ENCODE results near the gene TNFRSF1B. TPM values are rescaled to one million over a fixed set of nuclear protein-coding genes. Genes with fewer than 3 reads are reported as not detected.

The TNFRSF1B gene
- total RNA-seq, 1 donor from 2014 or later, result 14.0 TPM

DNA sequence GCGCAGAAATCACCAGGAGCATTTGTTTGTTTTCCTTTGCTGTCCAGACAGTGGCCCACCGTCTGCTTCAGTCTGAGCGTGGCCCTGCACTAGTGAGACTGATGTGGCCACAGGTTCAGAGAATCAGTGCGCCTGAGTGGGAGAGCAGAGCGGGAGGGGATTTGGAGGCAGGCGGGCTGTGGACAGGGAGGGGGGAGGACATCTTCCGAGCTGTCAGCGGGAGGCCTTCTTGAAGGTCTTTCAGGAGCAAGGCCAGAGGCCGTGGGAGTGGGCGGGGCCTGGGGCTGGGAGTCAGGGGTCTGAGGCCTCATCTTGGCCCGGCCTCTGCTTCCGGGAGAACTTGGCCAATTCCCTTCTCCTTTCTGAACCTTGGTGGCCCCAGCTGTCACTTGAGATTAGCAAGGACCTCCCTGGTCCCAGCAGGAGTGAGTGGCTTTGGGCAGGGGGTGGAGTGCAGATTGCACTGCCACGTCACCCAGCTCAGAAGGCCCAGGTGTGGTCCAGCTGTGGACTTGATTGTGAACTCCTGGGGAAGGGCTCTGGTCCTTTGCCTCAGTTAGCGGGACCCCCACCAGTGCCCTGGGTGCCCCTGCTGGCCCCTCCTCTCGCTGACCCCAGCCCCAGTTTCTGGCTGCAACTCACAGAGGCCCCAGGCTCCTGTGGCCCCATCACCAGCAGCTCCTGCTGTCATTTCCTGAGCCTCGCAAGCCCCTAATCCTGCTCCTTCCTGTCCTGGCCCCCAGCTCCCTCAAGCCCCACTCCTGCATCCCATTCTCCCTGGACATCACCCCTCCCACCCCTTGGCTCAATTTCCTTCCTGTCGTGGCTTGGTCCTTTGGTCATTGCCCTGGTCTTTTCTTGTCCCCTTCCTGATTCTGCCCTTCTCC is 8.4 kb downstream of the TNFRSF1B start:
- DNase-seq (ENCODE audit: low spot score), result no peak

DNA sequence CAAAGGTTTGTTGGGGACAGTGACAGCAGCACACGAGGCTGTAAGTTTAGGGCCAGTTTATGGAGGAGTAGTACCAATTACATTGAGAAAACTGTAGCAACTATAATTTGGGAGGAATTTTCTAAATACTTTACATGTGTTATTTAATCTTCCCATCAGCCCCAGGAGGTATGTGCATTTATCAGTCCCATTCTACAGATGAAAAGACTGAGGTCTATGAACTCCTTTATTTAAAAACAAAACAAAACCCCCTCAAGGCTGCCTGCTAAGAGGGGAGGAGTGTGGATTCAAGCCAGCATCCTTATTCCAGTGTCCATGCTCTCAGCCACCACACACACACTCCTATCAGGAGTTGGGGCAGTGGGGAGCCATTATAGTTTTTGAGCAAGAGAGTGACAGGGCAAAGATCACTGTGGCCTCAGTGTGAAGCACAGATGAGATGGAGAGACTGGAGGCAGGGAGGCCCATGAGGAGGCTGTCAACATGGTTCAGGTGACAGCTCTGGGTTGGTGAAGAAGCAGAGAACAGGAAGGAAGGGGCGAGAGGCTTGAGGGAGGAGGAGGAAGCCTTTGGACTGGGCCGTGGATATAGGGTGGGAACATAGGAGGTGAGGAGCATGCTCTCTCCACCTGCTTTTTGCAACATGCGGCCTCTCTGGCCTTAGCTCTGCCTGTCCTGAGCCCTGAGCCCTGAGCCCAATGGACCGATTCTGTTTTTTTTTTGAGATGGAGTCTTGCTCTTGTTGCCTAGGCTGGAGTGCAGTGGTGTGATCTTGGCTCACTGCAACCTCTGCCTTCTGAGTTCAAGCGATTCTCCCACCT is 9.7 kb downstream of the TNFRSF1B start:
- DNase-seq (ENCODE audit: low spot score), result no peak

DNA sequence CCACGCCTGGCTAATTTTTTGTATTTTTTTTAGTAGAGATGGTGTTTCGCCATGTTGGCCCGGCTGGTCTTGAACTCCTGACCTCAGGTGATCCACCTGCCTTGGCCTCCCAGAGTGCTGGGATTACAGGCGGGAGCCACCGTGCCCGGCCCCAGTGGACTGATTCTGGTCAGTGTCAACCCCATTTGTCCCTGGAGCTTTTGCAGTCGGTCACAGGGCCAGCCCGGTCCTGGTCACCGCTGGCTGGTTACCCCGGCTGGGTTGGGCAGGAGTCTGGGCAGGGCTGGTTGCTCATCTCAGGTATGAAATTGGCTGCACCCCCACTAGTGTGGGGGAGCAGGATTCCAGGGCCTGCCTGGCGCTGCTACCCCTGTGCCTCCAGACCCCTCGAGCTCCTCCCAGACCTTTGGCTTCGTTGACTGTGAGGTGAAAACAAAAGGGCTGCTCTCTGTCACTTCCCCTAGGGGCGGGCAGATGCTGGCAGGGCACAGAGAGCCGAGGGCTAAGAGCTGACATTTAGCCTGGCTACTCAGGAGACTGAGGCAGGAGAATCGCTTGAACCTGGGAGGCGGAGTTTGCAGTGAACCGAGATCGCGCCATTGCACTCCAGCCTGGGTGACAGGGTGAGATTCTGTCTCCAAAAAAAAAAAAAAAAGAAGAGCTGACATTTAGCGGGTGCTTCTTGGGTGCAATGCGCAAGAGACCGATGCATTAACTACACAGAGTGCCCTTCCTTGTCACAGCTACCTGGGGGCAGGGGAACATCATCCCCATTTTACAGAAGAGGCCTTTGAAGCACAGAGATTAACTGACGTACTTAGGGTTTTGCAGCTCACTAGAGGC is 10.6 kb downstream of the TNFRSF1B start:
- no peak for DNase-seq (ENCODE audit: low spot score)

DNA sequence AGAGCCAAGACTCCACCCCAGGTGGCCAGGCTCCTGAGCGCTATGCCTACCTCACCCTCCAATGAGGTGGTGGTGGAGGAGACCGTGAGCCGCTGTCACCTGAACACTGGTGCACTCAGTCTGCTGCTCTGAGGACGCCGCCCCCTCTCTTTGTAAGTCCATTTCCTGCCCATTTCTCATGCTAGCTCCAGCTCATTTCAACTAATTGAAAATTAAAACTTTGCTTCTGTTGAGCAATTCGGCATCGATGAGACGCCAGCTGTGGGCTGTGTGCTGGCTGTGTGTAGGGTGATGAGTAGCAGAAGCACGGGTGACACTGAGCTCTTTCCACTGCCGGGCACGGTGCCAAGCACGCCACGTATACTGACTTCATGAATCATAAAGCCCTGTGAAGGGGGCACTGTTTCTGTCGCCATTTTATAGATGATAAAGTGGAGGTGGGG is 11.2 kb downstream of the TNFRSF1B start:
- peak; percentile 72 for DNase-seq (ENCODE audit: low spot score)

DNA sequence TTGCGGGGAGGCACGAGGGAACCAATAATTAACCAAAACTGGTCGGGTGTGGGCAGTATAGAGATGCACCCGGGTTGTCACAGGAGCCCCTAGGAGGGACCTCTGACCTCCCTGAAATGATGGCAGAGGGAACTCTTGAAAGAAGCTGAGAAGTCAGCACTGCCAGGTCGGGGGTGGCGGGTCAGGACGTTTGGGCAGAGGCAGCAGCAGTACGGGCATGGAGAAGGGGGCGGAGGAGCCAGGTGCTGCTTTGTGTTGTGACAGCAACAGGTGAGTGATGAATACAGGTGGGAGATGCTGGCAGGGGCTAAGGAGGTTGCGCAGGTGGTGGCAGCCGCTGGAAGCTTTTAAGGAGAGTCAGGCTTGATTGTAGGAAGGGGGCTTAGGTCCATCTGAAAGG is 11.7 kb downstream of the TNFRSF1B start:
- DNase-seq (ENCODE audit: low spot score), result no peak

DNA sequence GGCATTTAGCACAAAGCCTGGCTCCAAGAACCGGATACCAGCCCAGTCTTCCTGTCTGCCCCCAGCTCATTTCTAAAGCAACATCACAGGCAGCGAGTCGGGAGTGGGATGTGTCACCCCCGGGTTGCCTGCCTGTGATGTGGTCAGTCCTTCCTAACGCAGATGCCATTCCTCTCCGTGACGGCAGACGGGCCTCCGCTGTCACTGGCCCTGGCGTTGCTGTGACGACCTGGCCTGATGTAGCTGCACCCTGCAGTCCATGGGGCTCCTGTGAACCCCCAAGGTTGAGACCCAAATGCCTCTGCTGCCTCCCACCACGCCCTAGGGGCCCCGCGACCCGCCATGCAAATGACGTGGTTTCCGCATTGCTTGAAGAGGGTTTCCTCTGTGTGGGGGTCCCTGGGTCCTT is 12.3 kb downstream of the TNFRSF1B start:
- DNase-seq (ENCODE audit: low spot score), result peak; percentile 24

DNA sequence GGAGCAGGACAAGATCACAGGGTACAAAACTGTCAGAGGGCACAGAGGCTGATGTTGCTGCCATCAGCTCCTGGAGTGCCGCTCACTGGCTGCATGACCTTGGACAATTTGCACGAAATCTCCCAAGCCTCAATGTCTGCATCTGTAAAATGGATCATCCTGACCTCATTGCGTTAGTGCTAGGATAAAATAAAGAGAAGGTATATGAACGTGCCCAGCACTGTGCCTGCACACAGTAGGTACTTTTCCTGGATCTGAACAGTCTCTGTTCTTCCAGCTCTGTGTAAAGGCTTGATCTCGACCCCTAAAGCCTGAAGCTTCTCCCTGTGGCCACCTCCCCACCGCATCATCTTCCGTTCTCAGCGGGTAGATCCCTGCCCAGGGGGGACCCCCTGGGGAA is 12.9 kb downstream of the TNFRSF1B start:
- no peak for DNase-seq (ENCODE audit: low spot score)

DNA sequence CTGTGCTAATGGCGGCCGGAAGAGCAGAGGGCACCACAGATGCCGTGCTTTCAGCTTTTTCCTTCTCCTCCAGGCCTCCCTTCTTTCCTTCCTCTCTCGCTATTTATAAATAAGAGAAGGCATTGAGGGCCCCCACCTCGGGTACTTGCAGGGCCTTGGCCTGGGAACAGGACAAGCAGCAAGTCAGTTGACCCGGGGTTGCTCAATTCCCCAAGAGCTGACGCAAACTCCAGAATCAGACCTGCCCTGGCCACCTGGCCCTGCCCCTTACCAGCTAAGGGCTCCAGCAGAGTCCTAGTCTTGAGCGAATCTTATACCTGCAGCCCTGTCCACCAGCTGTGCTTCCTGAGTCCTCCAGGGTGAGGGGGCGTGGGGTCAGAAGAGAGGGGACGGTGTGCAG is 13.5 kb downstream of the TNFRSF1B start:
- DNase-seq (ENCODE audit: low spot score), result peak; percentile 59

DNA sequence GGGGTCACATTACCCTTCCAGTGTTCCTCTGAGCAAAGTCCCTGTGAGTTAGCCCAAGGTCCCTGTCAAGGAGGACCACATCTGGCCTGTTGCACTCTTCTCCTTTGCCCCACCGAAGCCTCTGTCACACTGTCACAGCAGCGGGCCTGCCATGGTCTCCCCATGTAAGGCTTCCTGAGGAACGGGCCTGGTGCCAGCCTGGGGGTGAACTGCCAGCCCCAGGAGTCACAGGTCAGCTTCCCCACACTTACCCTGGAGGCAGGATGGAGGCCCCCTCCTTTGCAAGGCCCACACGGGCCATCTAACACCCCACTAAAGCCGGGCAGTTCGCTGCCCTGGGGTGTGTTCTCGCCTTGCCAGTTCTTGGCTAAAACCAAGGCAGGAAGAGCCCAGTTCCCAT is 14.1 kb downstream of the TNFRSF1B start:
- DNase-seq (ENCODE audit: low spot score), result no peak

DNA sequence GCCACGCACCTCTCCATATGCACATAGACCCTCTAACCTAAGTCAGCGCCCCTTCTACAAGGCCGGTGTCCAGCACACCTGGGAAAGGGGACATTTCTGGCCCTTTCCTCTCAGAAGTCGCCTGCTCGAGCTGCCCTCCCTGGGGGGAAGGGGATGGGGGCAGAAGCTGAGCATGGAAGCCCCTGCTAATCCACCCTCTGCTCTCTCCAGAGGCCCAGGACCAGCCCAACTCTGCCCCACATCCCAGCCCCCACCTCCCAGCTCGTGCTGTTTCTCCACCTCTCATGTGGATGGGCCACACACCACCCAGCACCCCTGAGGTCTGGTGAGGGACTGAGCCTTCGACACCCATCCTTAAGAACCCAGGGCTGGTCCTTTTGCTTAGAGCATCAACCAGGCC is 14.8 kb downstream of the TNFRSF1B start:
- no peak for DNase-seq (ENCODE audit: low spot score)

DNA sequence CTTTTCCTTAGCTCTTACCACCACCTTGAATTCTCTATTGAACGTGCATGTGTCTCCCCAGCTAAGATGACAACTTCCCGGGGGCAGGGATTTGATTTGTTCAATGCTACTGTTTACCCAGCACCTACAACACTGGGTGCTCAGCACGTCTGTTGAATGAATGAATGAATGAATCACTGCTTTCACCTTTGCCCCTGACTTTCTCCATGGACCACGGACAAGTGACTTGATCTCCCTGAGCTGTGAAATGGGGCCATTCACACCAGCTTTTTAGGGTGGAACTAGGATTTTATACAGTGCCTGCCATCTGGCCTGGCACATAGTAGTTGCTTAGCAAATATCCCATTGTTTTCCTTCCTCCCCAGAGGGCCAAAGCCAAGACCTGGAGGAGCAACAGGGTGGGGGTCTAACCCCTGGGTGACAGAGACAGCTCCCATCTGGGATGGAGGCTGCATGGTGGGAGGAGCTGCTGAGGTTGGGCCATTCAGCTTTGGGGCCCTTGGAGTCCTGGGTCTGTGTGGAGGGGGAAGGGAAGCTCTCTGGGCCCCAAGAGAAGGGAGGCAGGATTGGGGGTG is 15.7 kb downstream of the TNFRSF1B start:
- DNase-seq (ENCODE audit: low spot score), result no peak

DNA sequence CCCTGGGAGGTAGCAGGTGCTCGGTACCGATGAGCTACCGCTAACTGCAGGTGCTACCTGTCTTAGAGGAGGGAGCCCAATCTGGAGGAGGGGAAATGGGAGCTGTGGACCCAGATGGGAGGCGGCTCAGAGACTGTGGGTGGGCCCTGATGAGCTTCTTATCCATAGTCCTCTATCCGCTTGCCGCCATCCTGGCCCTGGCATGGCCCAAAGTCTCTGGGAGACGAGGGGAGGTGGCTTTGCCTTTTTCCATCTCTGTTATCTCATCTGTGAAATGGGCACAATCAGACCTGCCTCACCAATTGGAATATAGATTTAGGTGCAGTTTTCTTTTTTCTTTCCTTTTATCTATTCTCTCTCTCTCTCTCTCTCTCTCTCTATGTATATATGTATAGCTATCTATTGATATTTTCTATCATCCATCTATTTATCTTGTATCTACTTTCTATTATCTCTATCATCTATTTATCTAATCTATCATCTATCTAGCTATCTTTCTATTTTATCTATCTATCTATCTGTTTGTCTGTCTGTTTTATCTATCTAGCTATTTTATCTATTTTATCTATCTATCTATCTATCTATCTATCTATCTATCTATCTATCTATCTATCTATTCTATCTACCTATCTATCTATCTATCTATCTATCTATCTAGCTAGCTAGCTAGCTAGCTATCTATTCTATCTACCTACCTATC is 16.5 kb downstream of the TNFRSF1B start:
- no peak for DNase-seq (ENCODE audit: low spot score)

DNA sequence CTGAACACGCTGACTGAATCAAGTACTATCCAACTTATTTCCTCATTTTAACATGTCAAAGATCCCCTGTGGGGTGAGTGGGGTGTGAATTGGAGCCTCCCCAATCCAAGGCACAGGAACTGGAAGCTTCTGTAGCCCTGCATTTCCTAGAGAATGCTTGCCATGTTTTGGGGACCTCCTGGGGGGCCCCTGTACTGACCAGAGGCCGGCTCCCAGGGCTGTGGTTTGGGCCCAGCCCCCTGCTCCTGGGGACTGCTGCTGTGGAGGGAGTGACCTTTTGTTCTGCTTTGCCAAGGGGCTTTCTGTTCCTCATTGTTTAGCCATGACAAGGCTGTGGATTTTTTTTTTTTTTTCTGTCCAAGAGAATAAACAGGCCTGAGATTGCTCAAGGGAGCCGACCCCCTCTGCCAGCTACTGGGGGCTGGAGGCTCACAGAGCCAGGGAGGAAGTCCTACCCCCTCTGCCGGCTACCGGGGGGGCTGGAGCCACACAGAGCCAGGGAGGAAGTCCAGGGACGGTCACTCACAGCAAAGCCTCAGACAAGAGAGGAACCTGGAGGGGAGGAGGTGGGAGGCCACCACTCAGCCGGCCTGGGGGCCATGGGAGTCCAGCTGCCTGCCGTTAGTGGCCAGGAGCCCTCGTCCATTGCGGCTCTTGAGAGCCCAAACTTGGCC is 17.4 kb downstream of the TNFRSF1B start:
- DNase-seq (ENCODE audit: low spot score), result peak; percentile 92

DNA sequence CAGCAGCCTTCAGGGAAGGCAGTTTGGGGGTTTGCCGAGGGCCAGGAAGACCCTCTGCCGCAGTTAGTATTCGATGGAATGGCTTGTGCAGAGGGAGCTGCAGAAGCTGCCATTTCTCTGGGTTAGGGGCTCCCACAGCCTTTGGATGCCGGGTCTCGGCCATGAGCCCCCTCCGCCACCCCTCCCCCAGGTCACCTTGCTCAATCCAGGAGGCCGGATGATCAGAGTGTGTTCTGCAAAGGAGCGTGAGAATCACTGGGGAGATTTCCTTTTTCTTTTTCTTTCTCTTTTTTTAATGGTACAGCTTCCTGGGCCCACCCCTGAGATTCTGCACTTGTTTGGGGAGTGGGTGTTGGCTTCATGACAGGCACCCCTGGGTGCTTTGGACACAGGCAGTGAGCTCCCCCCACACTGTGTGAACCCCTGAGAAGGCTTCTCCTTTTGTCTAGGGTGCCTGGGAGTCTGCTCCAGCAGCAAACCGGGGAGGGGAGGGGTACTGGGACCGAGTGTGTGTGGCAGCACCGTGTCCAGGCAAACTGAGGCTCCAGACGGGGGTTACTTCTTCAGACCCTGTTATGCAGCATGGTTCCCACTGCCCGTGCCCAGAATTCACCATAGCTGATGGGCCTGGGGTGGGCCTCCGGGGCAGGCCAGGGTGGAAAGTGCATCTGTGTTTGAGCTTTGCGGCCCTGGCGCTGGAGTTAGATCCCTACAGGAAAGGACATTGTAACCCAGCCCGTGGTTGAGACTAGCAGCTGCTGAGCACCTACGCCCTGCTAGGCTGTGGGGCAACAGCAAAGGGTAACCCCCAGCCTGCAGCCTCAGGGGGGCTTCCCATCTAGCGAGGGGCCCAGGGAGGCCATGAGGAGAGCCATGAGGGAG is 18.5 kb downstream of the TNFRSF1B start:
- DNase-seq (ENCODE audit: low spot score), result peak; percentile 35

DNA sequence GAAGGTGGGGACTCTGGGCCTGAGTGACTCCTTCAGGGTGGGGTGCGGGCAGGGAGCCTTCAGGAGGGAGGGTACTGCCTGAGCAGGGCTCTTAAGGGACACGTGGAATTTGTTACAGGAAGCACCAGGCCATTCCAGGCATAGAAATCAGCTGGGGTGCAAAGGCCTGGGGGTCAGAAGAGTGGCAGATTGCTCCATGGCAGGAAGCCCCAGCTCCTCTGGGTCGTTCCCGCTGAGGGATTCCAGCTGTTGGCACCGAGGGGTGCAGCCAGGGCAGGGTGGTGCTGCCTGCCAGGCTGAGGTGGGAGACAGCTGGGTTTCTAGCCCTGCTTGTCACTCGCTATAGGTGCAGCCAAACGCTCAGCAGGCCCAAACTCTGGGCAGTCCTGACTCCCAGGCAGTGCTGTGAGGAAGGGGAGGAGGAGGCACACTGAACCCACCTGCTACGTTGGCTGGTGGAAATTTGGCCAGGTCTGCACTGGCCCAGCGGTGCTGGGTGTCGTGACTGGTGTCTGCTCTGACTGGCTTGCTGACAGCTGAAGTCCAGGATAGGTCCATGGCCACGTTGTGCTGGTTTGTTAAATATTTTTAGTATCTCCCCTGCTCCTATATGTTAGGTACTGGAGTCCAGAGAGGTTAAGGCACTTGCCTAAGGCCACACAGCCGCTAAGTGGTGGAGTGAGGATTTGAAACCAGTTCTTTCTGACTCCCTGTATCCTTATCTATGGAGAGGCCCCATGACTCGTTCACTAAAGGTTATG is 19.3 kb downstream of the TNFRSF1B start:
- no peak for DNase-seq (ENCODE audit: low spot score)

DNA sequence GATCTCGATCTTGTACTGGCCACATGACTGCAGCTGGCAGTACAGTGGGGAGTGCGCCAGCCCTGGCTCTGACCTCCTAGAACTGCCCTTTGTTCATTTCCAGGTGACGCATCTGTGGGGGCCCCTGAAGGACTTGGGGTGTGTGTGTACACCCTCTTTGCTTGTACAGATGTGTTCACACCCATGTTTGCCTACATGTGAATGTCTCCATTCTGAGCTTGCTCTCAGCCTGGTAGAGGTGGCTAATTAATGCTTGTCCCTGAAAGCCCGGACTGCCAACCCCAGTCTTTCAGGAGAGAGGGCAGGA is 19.8 kb downstream of the TNFRSF1B start:
- no peak for DNase-seq (ENCODE audit: low spot score)

DNA sequence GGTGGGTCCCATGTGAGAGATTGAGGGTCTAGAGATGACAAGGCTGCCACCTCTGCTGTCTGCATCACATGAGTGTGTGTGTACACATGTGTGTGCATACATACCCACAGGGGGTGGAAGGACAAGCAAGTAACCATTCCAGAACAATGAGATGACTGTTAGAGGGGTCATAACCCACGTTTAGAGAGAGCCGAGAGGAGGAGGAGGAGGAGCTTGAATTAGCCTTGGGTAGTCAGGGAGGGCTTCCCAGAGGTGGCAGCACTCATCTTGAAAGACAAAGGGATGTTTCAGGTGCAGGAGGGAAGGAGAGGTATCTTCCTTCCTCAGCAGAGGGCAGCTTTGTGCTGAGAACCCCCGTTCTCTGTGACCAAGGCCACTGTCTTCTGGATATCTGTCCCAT is 21.3 kb downstream of the TNFRSF1B start:
- no peak for DNase-seq (ENCODE audit: low spot score)

DNA sequence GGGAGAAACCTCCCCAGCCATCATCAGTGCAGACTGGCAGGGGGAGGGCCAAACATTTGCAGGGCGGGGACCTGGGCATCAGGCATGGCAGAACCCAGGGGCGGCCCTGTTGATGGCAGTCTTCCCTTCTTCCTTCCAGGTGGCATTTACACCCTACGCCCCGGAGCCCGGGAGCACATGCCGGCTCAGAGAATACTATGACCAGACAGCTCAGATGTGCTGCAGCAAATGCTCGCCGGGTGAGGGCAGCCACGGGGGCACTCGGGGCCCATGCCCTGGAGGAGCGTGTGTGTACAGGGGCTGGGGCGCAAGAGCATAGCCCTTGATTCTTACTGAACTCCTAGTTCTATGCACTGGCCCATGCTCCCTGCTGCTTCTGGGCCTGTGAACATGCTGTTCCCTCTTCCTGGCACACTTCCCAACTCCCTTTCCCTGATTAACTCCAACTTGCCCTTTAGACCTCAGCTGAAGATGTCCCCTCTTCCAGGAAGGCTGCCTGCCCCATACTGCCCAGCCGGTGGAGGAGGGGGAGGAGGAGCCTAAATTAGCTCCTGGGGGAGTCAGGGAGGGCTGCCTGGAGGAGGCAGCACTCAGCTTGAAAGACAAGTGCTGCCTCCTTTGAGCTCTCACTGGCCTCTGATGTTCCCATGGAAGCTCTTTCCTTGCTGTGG is 22.0 kb downstream of the TNFRSF1B start:
- no peak for DNase-seq (ENCODE audit: low spot score)
